NCI-H1417 (cell line): Measurements from ENCODE around the gene ACSF3.

ENCODE experiments used
- DNase-seq, 3 experiments: peaks; one replicate each; lab custom pipeline; 2025; lab: John Stamatoyannopoulos, UW

ACSF3 gene

DNA sequence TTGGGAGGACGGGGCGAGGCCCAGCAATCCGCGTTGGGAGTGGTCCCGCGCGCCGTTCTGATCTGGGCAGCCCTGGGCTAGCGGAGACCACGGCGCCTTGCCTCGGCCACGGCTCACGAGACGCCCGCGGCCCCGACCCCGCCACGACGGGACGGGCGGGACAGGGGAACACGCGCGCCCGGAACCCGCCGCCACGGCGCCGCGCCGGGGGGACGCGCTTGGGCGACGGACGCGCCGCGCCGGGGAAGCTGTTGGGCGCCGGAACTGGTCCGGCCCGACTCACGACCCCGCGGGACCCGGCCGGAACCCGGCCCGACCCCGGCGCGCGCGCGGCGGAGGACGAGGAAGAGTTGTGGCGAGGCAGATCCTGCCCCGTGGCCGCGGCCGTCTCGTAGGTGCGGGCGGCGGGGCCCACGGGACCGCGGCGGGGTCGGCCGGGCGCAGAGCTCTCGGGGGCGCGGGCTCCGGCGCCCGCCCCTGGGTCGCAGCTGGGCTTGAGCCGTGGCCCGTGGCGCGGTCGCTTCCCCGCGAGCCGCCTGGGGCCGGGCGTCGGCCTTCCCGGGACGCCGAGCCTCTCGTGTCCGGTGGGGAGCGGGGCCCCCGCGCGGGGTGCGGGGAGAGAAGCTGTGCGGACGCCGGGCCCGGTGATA, at the start of gene ACSF3:
Gene ACSF3 (plus strand): TSS at position 251 of the 650 bp plus-strand sequence. CDS start 6,830 bp downstream, outside the sequence.
- DNase-seq = peak; percentile 39 to 57 (median 43)

DNA sequence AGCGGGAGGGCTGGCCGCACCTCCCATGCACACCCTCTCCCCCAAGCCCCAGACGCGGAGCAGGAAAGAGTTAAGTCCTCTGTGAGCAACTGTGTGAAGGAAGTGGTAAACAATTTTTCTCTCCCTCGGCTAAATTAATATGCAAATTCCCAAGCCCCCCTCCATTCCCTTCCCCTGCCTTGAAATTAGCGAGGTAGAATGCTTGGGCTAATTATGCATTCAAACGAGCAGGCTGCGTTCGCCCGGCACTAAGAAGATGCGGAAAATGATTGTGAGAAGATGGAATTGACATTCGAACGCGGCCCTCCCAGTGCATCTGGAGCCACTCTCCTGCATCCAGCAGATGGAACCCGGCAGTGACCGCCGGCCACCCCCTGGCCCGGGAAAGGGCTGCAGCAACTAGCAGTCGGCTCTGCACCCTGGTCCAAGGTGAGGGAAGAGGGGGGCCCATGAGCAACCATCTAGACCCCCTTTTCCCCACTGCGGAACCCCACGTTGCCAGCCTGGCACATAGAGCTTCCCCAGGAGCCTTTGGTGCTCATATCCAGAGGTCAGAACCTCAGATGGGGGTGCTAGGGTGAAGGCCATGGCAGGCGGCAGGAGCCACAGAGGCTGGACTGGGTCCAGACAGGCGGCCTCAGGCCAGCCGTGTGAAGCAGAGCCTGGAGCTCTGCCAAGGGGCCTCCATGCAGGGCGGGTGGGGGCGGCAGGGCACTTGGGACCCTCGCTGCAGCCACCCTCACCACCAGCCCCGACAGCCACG, 49.1 kb upstream of the ACSF3 start:
- no peak for DNase-seq

- DNase-seq = no peak
Observed at GRCh38 chr16:89045181-89045815, 48.4 kb upstream of the ACSF3 start.

DNA sequence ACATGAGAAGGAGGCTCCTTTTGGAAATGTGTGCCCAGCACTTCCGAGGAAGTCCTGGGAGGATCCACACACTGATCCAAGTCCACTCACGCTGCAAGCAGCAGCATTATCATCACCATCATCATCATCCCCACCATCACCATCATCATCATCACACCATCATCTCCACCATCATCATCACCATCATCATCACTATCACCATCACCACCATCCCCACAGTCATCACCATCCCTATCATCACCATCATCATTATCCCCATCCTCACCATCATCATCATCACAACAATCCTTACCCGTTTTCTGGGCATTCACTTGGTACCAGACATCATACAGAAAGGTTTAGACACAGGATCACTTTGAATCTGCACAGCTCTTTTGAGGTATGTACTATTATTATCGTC, 47.8 kb upstream of the ACSF3 start:
- no peak for DNase-seq

- no peak for DNase-seq
Observed at GRCh38 chr16:89046491-89046890, 47.2 kb upstream of the ACSF3 start.

GRCh38 chr16:89047331-89048089, 46.1 kb upstream of the ACSF3 start:
- DNase-seq = no peak

DNA sequence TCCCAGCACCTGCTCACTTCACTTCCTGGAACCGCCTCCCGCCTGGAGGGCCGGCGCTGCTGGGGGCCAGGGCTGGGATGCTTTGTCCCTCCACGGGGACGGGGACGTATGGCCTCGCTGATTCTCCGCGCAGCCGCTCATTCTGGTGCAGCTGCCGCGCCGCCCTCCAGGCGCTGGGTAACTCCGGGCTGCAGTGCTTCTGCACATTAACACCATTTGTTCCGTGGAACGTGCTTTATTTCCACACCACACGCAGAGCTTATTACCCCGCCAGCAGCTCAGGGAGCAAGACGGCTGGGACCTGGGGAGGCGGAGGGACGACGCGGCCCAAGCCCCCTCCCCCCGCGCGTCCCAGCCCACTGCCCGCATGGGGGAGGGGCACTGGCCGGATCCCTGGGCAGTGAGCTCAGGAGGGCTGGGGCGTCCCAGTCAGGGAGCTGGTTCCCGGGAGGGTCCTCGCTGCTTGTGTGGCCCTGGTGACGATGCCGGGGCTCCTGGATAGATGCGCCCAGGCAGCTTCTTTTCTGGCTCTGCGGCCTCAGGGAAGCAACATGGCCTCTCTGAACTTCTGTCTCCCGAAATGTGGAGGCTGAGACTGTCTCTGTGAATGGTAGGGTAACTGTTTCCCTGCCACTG, 45.4 kb upstream of the ACSF3 start:
- DNase-seq = peak; percentile 8 to 64 (median 45)

- DNase-seq = no peak
Observed at GRCh38 chr16:89048871-89049422, 44.7 kb upstream of the ACSF3 start.

- DNase-seq = peak in 1 of 3 experiments; percentile 63
Observed at GRCh38 chr16:89049484-89050118, 44.1 kb upstream of the ACSF3 start.

- DNase-seq = no peak
Observed at GRCh38 chr16:89050119-89050867, 43.4 kb upstream of the ACSF3 start.

DNA sequence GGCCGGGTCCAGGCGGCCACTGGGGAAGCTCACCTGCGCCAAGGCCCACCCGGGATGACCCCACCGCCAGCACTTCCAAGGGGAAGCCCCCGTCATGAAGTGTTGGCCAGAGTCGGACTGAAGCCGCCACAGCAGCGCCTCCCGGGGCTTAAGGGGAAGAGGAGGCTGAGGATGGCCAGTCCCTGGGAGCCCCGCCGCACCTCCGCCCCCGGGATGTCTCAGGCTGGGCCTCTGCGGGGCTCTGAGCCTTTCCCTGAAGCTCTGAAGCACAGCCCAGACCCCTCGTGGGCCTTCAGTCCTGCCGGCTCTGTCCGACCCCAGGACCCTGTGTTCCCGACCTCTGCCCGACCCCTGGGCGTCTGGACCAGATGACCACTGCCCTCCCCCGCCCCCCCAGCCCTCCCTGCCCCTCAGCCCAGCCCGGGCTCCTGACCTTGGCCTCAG, 42.8 kb upstream of the ACSF3 start:
- DNase-seq = no peak

DNA sequence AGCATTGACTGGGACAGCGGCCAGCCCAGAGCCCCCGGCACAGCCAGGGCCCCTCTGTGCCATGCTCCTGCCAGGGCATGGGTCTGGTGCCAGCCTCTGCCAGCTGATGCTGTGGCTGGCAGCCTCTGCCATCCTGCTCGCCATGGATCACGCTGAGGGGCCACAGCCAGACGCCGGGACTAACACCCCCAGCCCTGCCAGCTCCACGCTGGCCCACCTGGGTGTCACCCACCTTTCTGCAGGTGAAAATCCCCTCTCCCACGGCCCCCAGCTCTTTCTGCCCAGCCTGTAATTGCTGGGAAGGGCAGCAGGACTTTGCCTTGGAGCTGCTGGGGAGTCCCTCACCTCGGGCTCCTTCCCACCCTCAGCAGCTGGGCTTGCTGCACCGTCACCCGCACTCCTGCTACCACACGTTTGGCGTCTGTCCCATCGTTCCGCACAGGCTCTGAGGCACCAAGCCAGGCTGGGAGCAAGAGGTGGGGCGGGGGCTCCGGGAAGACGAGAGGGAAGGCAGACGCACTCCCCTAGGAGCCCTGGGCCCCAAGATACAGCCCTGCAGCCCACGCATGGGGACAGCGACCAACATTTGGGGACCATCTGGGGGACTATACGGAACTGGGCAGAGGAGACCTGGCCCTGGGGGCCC, 42.0 kb upstream of the ACSF3 start:
- DNase-seq = no peak

DNA sequence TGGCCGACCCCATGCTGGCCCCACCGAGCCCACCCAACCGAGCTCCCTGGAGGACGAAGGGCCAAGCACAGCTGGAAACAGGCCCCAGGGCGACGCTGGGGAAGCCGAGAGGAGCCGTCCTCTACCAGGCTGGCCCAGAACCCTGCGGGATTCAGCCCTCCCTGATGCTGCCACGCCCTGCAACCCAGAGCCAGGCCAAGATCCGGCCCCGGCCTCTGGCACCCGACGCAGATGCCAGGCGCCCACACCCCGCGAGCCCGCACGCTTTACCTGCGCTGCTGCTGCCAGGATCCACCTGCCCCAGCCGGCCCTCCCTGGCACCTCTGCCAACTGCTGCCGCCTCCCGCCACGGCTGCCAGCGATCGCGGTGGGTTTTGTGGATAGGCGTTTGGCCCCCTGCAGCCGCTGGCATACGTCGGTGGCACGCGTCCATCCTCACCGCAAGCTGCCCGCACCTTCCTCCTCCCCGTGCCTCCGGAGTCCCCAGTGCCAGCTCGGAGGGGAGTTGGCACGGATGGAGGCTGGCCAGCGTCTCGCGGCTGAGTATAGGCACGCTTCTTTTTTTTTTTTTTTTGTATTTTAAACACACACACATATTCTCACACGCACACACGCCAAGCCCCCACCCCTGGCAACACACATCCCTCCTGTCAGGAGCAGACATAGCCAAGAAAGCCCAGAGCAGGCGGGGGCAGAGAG, 41.3 kb upstream of the ACSF3 start:
- DNase-seq = peak in 1 of 3 experiments; percentile 54

DNA sequence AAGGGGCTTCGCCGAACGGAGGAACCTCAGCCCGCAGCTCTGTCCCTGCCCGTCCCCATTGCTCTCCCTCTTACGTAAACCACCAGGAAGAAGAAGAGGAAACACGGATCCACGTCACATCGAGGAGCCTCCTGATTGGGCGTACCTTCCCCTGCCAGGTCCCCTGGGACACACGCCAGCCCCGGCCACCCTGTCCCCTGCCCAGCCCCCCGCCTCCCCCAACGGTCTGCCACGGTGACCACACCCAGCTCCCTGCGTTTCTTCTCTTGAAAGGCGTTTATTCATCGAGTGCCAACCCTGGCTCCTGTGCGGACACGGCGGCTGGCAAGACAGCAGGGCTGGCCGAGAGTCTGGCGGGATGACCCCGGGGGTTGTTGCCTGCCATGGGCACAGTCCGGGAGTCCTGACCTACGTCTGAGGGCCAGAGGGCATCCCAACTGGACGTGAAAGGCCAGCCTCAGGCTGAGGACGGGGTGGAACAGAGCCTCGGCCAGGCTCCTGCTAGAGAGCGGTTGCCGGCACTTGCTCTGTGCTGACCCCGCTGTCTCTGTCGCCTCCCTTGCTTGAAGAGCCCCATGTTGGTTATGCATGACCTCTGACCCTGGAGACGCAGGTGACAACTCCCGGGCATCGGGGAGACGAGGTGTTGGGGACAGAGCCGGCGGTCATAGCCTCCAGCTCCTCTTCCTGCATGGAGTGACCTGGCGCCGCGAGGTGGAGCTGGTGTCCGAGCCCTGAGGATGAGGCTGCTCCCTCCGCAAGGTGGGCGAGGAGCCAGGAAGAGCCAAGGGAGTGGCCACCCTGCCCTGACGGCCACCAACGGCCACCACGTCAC, 40.5 kb upstream of the ACSF3 start:
- DNase-seq = peak; percentile 62 to 90 (median 74)

GRCh38 chr16:89053725-89054029, 40.0 kb upstream of the ACSF3 start:
- DNase-seq = no peak

DNA sequence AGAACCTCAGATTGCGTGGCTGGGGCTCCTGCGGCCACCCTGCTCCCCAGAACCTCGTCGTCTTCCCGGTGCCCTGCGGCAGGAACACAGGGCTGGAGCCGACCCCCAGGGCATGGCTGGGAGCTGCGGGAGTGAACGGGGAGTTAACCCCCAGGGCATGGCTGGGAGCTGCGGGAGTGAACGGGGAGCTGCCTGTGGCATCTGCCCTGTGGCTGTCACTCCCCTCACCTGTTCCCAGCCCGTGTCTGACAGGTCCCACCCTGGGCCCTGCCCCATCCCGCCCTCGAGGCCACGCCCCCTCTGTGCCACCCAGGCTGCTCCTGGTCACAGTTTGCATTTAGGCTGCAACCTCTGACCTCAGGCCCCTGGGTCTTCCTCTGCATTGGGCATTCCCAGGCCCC, 39.4 kb upstream of the ACSF3 start:
- no peak for DNase-seq

- no peak for DNase-seq
Observed at GRCh38 chr16:89054714-89055113, 38.9 kb upstream of the ACSF3 start.

DNA sequence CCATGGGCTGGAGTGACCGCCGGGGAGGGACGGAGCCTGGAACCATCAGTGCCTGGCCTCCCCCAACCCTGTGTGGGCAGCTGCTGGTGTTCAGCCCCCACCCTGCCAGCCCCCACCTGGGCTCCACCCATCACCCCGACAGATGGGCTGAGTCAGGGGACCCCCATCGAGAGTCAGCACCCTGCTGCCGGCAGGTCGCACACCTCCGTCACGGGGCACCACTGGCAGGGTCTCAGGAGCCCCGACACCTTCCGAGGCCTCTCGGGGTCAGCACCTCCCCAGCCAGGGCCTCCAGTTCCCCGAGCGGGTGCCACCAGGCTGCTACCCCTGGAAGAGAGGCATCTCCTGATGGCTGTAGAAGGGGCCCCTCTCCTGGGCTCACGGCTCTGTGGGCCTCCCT, 38.3 kb upstream of the ACSF3 start:
- no peak for DNase-seq
